Keratinocyte (primary cell): ENCODE measurements around the gene LYRM2. TPM values are rescaled to one million over a fixed set of nuclear protein-coding genes. Genes with fewer than 3 reads are reported as not detected.

ENCODE experiments used
- DNase-seq: peaks from one replicate; pipeline ENCODE4 v3.0.0-alpha.2; 2011; ENCODE audit warnings: low read depth, missing footprints, low spot score
- FAIRE-seq: peaks from 2 replicates; lab custom pipeline; 2011; peaks lifted over from hg19 to GRCh38; lab: Jason Lieb, UNC
- H2AFZ ChIP-seq: 2 replicates; pipeline ENCODE4 v1.6.0; 2012; ENCODE audit warnings: low read length, control low read depth, inconsistent platforms; ENCODE audit not compliant: control insufficient read depth
- H3K27ac ChIP-seq: 2 replicates; pipeline ENCODE4 v1.5.1; 2011; ENCODE audit warnings: low read length; ENCODE audit not compliant: control insufficient read depth, insufficient read depth
- H3K27me3 ChIP-seq: 3 replicates; pipeline ENCODE4 v1.6.0; 2011; ENCODE audit warnings: low read length; ENCODE audit not compliant: control insufficient read depth, insufficient read depth; ENCODE audit errors: extremely low read depth
- H3K36me3 ChIP-seq, 2 experiments: 2 replicates in 1 of 2; 3 replicates in 1 of 2; pipeline ENCODE4 v1.5.1; 2011; ENCODE audit warnings: low read length in 2 of 2, mild to moderate bottlenecking in 1 of 2; ENCODE audit not compliant: control insufficient read depth in 2 of 2, insufficient read depth in 2 of 2; ENCODE audit errors: extremely low read depth in 1 of 2
- H3K4me1 ChIP-seq: 3 replicates; pipeline ENCODE4 v1.5.1; 2011; ENCODE audit warnings: low read length; ENCODE audit not compliant: control insufficient read depth, insufficient read depth; ENCODE audit errors: extremely low read depth
- H3K4me2 ChIP-seq: 3 replicates; pipeline ENCODE4 v1.6.0; 2011; ENCODE audit warnings: low read depth, low read length; ENCODE audit not compliant: control insufficient read depth, insufficient read depth; ENCODE audit errors: extremely low read depth
- H3K4me3 ChIP-seq, 3 experiments: fragments of 200-600 bp in 1 of 3; sonication (generic) in 1 of 3; 2 replicates in 2 of 3; 3 replicates in 1 of 3; pipeline ENCODE4 v1.5.1; 2011 to 2016; ENCODE audit warnings: low read length in 3 of 3, mild to moderate bottlenecking in 3 of 3, control low read depth in 2 of 3, inconsistent platforms in 1 of 3, low read depth in 1 of 3, mixed read lengths in 1 of 3, mixed run types in 1 of 3, moderate library complexity in 1 of 3; ENCODE audit not compliant: control insufficient read depth in 2 of 3, insufficient read depth in 2 of 3; ENCODE audit errors: extremely low read depth in 1 of 3
- H3K79me2 ChIP-seq: 2 replicates; pipeline ENCODE4 v1.6.0; 2012; ENCODE audit warnings: low read length; ENCODE audit not compliant: control insufficient read depth, insufficient read depth
- H3K9ac ChIP-seq: 3 replicates; pipeline ENCODE4 v1.6.0; 2011; ENCODE audit warnings: low read length; ENCODE audit not compliant: control insufficient read depth, insufficient read depth; ENCODE audit errors: extremely low read depth
- H3K9me1 ChIP-seq: 3 replicates; pipeline ENCODE4 v1.6.0; 2011; ENCODE audit warnings: low read length; ENCODE audit not compliant: control insufficient read depth, insufficient read depth; ENCODE audit errors: extremely low read depth
- H3K9me3 ChIP-seq: 2 replicates; pipeline ENCODE4 v1.5.1; 2012; ENCODE audit warnings: low read depth, low read length; ENCODE audit not compliant: control insufficient read depth
- H4K20me1 ChIP-seq: 3 replicates; pipeline ENCODE4 v1.6.0; 2011; ENCODE audit warnings: low read length; ENCODE audit not compliant: control insufficient read depth, insufficient read depth; ENCODE audit errors: extremely low read depth
- CTCF ChIP-seq, 3 experiments: IDR thresholded peaks in 1 of 3; conservative IDR thresholded peaks in 1 of 3; optimal IDR thresholded peaks in 1 of 3; 2 replicates in 2 of 3; 3 replicates in 1 of 3; pipeline versions ENCODE3 to v1.5.1; 2011; ENCODE audit warnings: low read length in 3 of 3, mild to moderate bottlenecking in 3 of 3, moderate library complexity in 2 of 3, control low read depth in 1 of 3, inconsistent platforms in 1 of 3; ENCODE audit not compliant: insufficient read depth in 2 of 3; ENCODE audit errors: extremely low read depth in 1 of 3
- EZH2 ChIP-seq: IDR thresholded peaks from one replicate; pipeline ENCODE4 v1.6.1; 2012; ENCODE audit warnings: inconsistent platforms, mild to moderate bottlenecking, low read length, moderate library complexity
- dilution Hi-C: fragments of 300-500 bp; cut with MboI; formaldehyde crosslinking; loops from one replicate; pipeline ENCODE4 v1.7.0; 2020; ENCODE audit warnings: low sequenced_read_pairs; ENCODE audit not compliant: extremely low pct_ligation_motif_present
- polyA plus RNA-seq, 5 experiments: library from polyadenylated mRNA; depleted of rRNA in 3 of 5; stranded (reverse) in 3 of 5; stranded (forward) in 1 of 5; unstranded in 1 of 5; fragments of >200 nt; gene quantifications; 1 replicate in 1 of 5; 2 replicates in 3 of 5; 3 replicates in 1 of 5; pipeline versions ENCODE4 v1.2.1 to v1.2.3, GENCODE V29; 2011 to 2012; ENCODE audit warnings: missing spikeins in 2 of 5, low read depth in 1 of 5, low replicate concordance in 1 of 5

LYRM2 gene
- polyA plus RNA-seq, 1 donor (not counting 4 experiments of a cell fraction or from before 2014, with no cell fraction given): 43.0 TPM

GRCh38 chr6:89574910-89575561 is 63.5 kb downstream of the LYRM2 start:
- H3K4me1 ChIP-seq: no peaks in the 10 kb centered on the region
- no peaks in the 10 kb centered on the region for H4K20me1 ChIP-seq
- FAIRE-seq (no peak), DNase-seq (no peak)
- no peak overlapping the region for H3K4me2 ChIP-seq
- no peak overlapping the region for H3K4me3 ChIP-seq
- no peak overlapping the region for H3K27ac ChIP-seq
- no peak overlapping the region for H3K9ac ChIP-seq
- no peaks in the 10 kb centered on the region for H3K9me3 ChIP-seq
- TF ChIP-seq CTCF (optimal IDR thresholded peaks at IDR 0.05 in 1 of 3, IDR thresholded peaks at IDR 0.05 in 1 of 3, conservative IDR thresholded peaks at IDR 0.05 in 1 of 3; ENCODE audit: extremely low read depth in 1 of 3, insufficient read depth in 2 of 3, low read length in 3 of 3) (no peak), EZH2 (no peak)
- dilution Hi-C loops: no loop called here
- H3K27me3 ChIP-seq: no peaks in the 10 kb centered on the region
- no peaks in the 10 kb centered on the region for H3K79me2 ChIP-seq
- no peaks in the 10 kb centered on the region for H3K9me1 ChIP-seq
- no peak overlapping the region for H2AFZ ChIP-seq
- H3K36me3 ChIP-seq: no peaks in the 10 kb centered on the region

- Histone ChIP-seq H3K9me1 (no peaks in the 10 kb centered on the region), H3K27me3 (peaks cover 3% of the 10 kb centered on the region), H4K20me1 (no peaks in the 10 kb centered on the region), H3K4me1 (no peaks in the 10 kb centered on the region), H3K79me2 (no peaks in the 10 kb centered on the region), H3K36me3 (no peaks in the 10 kb centered on the region), H3K4me2 (no peak overlapping the region), H3K27ac (no peak overlapping the region), H3K9me3 (no peaks in the 10 kb centered on the region), H3K9ac (no peak overlapping the region), H2AFZ (no peak overlapping the region), H3K4me3 (no peak overlapping the region)
- DNase-seq (no peak), FAIRE-seq (no peak)
- TF ChIP-seq EZH2: no peak
- TF ChIP-seq CTCF (optimal IDR thresholded peaks at IDR 0.05 in 1 of 3, IDR thresholded peaks at IDR 0.05 in 1 of 3, conservative IDR thresholded peaks at IDR 0.05 in 1 of 3; ENCODE audit: extremely low read depth in 1 of 3, insufficient read depth in 2 of 3, low read length in 3 of 3): no peak
- dilution Hi-C loops: no loop called here
Observed at GRCh38 chr6:89567630-89568390, 70.7 kb downstream of the LYRM2 start.
